Measurements from ENCODE around the gene CENPX.

DNA sequence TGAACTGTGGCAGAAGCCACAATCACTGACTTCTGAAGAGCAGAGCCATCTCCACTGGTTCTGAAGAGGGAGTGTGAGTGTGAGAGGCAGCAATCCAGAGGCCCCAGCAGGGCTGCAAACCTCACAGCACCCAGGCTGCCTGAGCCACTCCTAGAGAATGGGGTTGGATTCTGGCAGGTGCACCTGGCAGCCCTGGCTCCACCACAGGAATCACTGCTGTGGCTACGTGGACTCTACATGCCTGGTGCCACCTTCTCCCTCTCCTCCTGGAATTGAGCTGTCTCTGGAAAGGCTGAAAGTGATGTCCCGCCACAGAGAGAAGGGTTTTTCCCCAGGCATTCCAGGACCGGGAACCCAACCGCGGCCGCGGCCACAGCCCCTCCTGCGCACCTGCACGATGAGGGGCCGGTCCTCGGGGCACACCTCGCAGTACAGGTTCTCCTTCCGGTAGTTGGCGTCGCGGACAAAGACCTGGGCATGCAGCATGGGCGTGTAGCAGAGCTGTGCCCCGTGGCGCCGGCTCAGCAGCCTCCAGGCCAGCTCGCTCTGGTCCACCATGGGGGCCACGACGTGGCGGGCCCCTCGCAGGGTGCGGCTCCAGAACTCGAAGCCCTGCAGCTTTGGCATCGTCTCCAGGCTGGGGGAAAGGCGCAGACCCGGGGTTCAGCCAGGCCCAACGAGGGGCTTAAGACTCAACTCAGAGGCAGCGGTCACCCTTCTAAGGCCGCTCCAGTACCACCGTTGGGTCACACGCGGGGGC is 41.9 kb upstream of the CENPX start:
- TF ChIP-seq CTCF (IDR thresholded peaks at IDR 0.05; ENCODE audit: low read depth, low read length) (no peak), EZH2phosphoT487 (IDR thresholded peaks at IDR 0.05; ENCODE audit: low read depth) (no peak)

All from OCI-LY3 (cell line).